Retinal pigment epithelial cell (primary cell): ENCODE measurements around the gene PGBD1.

Experiments used
- DNase-seq: peaks from one replicate; pipeline ENCODE4 v3.0.0-alpha.2; 2010; ENCODE audit warnings: low read depth
- H3K4me3 ChIP-seq: 2 replicates; pipeline ENCODE4 v1.5.1; 2011; ENCODE audit warnings: mild to moderate bottlenecking, low read length, control low read depth, moderate library complexity
- TF ChIP-seq, protein P1 (sequence below): conservative IDR thresholded peaks from 2 replicates; pipeline ENCODE4 v1.5.1; 2011; ENCODE audit warnings: low read depth, low read length, control low read depth, inconsistent platforms

Gene PGBD1, protein sequence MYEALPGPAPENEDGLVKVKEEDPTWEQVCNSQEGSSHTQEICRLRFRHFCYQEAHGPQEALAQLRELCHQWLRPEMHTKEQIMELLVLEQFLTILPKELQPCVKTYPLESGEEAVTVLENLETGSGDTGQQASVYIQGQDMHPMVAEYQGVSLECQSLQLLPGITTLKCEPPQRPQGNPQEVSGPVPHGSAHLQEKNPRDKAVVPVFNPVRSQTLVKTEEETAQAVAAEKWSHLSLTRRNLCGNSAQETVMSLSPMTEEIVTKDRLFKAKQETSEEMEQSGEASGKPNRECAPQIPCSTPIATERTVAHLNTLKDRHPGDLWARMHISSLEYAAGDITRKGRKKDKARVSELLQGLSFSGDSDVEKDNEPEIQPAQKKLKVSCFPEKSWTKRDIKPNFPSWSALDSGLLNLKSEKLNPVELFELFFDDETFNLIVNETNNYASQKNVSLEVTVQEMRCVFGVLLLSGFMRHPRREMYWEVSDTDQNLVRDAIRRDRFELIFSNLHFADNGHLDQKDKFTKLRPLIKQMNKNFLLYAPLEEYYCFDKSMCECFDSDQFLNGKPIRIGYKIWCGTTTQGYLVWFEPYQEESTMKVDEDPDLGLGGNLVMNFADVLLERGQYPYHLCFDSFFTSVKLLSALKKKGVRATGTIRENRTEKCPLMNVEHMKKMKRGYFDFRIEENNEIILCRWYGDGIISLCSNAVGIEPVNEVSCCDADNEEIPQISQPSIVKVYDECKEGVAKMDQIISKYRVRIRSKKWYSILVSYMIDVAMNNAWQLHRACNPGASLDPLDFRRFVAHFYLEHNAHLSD

DNA sequence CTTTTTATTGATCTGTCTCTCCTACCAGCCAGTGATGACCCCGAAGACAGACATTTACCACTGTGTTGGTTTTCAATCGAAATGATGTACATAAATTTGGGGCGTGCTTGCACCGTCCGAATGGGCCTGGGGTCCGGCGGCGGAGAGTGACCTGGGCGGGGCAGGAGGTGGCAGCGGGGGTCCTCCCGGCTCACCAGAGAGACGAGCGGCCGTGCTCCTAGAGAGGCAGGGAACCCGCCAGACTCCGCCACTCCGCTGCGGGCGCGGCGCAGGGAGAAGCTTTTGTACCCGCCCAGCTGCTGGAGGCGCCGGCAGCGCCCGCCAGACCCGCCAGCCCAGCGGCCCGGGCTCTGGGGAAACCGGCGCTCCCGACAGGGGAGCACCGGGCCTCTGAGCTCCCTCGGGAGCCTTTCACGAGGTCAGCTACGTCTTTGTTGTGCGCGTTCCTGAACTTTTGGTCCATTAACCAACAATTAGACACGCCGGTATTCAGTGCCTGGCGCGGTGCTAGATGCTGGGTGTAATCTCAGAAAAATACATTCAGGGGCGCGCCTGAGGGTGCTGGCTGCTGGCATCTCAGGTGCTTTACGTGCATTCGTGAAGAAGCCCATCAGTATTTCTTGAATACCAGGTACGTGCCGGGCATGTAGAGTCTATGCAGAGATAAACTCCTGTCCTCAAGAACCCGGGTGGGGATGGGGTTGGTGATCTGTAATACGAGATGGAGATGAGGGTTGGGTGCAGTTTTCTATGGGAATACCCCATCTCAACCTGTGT, at the start of gene PGBD1:
Gene PGBD1, plus strand, starts transcription at position 285 of the 777 bp plus-strand sequence. CDS start 2,242 bp downstream, outside the sequence.
- peak; percentile 36 for DNase-seq

DNA sequence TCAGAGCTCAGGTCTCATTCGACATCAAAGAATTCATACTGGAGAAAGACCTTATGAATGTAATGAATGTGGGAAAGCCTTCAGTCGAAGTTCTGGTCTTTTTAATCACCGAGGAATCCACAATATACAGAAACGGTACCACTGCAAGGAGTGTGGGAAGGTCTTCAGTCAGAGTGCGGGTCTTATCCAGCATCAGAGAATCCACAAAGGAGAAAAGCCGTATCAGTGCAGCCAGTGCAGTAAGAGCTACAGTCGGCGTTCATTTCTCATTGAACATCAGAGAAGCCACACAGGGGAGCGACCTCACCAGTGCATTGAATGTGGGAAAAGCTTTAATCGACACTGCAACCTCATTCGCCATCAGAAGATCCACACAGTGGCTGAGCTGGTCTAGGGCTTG, 48.6 kb upstream of the PGBD1 start:
- DNase-seq = no peak
- TF ChIP-seq, protein P1, sequence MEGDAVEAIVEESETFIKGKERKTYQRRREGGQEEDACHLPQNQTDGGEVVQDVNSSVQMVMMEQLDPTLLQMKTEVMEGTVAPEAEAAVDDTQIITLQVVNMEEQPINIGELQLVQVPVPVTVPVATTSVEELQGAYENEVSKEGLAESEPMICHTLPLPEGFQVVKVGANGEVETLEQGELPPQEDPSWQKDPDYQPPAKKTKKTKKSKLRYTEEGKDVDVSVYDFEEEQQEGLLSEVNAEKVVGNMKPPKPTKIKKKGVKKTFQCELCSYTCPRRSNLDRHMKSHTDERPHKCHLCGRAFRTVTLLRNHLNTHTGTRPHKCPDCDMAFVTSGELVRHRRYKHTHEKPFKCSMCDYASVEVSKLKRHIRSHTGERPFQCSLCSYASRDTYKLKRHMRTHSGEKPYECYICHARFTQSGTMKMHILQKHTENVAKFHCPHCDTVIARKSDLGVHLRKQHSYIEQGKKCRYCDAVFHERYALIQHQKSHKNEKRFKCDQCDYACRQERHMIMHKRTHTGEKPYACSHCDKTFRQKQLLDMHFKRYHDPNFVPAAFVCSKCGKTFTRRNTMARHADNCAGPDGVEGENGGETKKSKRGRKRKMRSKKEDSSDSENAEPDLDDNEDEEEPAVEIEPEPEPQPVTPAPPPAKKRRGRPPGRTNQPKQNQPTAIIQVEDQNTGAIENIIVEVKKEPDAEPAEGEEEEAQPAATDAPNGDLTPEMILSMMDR = no peak
- H3K4me3 ChIP-seq = no peak overlapping the region

More for the DNA sequence above, at the start of gene PGBD1:
- H3K4me3 ChIP-seq = peak within 1 kb of the TSS; percentile 77
- TF ChIP-seq, protein P1 = no peak

DNA sequence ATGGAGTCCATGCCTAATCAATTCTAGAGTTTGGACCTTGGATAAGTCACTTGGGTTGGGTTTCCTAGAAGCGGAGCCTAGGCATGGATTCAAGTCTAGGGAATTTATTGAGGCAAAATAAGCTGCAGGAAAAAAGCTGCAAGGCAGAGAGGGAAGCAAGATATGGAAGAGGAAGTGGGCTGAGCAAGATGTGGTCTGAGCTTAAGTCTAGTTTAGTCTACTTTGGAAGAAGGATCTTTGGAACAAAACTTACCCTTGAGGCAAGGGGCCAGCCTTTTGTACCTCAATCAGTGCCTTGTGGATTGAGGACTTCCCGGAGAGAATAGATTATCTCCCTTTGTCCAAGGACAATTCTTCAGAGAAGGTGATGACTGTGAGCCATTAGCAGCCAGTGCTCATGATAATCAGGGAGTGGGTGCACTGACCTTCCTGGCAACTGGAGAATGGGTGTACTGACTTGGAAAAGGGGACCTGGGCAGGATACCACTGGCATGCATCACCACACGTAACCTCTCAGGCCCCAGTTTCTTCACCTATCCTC, 45.4 kb upstream of the PGBD1 start:
- DNase-seq = no peak
- TF ChIP-seq, protein P1 = no peak
- H3K4me3 ChIP-seq = no peak overlapping the region

DNA sequence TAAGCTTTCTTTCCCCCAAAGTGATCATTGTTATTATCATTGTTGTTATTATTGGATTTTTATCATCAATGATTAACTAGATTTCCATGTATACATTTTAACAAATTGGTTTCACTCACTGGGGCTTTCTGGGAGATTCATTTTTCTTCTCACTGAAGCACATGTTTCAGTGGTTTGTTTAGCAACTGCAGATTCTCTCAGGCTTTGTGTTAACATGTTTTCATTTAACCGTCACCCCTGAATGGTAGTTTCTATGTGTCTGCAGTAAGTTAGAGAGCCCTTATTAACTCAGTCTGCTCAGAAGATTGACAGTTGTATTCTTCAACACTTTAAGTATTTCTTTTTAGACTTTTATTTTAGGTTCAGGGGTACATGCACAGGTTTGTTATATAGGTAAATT, 41.7 kb upstream of the PGBD1 start:
- no peak overlapping the region for H3K4me3 ChIP-seq
- TF ChIP-seq, protein P1 = no peak
- DNase-seq = no peak

DNA sequence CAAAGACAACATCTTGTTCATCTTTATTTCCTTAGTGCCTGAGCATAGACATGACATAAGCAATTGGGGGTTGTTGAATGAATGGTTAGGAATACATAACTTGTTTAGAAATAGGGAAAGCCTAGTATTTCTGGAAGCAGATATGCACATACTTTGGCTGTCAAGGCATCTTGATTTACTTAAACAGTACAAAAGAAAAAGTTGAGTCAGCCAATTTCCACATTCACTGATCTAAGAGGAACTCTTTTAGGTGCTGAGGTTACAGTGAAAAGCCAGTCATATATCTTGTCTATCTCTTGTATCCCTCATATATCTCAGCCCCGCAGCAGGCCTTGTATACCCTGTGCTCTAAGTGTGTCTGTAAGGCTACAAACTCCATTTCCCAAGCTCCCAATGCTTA, 40.9 kb upstream of the PGBD1 start:
- no peak overlapping the region for H3K4me3 ChIP-seq
- no peak for DNase-seq
- TF ChIP-seq, protein P1 = no peak

DNA sequence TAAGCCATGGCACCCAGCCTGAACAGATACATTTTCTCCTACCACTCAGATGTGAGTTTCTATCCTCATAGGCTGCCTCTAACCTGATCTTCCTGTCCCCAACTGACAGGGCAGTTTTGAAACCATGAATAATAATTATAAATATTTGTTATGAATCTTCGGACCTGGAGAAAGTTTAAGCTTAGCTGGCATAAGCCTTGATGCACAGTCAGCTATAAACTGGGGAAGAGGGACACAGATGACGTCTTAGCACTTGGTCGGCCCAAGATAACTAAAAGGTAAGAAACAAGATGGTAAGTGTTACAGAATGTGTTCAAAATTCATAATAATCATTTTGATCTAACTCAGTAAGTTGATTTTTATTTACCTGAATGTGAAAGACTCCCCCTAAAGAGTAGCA, 37.4 kb upstream of the PGBD1 start:
- DNase-seq = no peak
- TF ChIP-seq, protein P1 = no peak
- H3K4me3 ChIP-seq = no peak overlapping the region
